ENCODE results near the gene ADAMTS16.

ADAMTS16 gene

GRCh38 chr5:5341531-5342292 is 201.6 kb downstream of the ADAMTS16 start:
- no peak for DNase-seq (ENCODE audit: low read depth, low spot score)
- no peak overlapping the region for H3K4me3 ChIP-seq (ENCODE audit: low read depth, low read length)
- TF ChIP-seq CTCF (IDR thresholded peaks at IDR 0.05; ENCODE audit: low read depth, low read length) = no peak
- in situ Hi-C loops (cut with HindIII; ENCODE audit: low sequenced_read_pairs) = no loop called here

GRCh38 chr5:5342784-5343183 is 202.7 kb downstream of the ADAMTS16 start:
- in situ Hi-C loops (cut with HindIII; ENCODE audit: low sequenced_read_pairs) = no loop called here
- peak; percentile 68 for DNase-seq (ENCODE audit: low read depth, low spot score)
- H3K4me3 ChIP-seq (ENCODE audit: low read depth, low read length) = no peak overlapping the region
- TF ChIP-seq CTCF (IDR thresholded peaks at IDR 0.05; ENCODE audit: low read depth, low read length) = no peak

GRCh38 chr5:5343568-5343967 is 203.4 kb downstream of the ADAMTS16 start:
- DNase-seq (ENCODE audit: low read depth, low spot score) = no peak
- H3K4me3 ChIP-seq (ENCODE audit: low read depth, low read length) = no peak overlapping the region
- in situ Hi-C loops (cut with HindIII; ENCODE audit: low sequenced_read_pairs) = no loop called here
- no peak for TF ChIP-seq CTCF (IDR thresholded peaks at IDR 0.05; ENCODE audit: low read depth, low read length)

- H3K4me3 ChIP-seq (ENCODE audit: low read depth, low read length) = no peak overlapping the region
- TF ChIP-seq CTCF (IDR thresholded peaks at IDR 0.05; ENCODE audit: low read depth, low read length) = no peak
- in situ Hi-C loops (cut with HindIII; ENCODE audit: low sequenced_read_pairs) = no loop called here
- no peak for DNase-seq (ENCODE audit: low read depth, low spot score)
These were observed 204.0 kb downstream of the ADAMTS16 start for GRCh38 chr5:5344051-5344571.

DNA sequence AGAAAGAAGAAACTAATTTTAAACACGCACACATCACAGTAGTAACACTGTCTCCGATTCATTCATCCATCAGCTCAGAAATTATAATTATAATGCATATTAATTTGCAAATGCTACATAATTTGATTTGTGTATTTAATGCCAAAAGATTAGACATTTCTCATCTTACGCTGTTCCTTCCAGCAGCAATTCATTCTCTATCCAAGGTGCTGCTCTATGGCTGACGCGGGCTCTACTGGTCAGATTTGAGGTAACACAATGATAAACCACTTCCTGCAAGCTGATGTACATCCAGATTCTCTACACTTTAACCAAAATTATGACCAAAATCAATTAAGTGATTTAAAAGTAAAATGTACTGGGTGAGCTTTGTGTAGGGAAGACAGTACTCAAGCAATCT is 204.5 kb downstream of the ADAMTS16 start:
- no peak for DNase-seq (ENCODE audit: low read depth, low spot score)
- in situ Hi-C loops (cut with HindIII; ENCODE audit: low sequenced_read_pairs) = no loop called here
- TF ChIP-seq CTCF (IDR thresholded peaks at IDR 0.05; ENCODE audit: low read depth, low read length) = no peak
- no peak overlapping the region for H3K4me3 ChIP-seq (ENCODE audit: low read depth, low read length)

DNA sequence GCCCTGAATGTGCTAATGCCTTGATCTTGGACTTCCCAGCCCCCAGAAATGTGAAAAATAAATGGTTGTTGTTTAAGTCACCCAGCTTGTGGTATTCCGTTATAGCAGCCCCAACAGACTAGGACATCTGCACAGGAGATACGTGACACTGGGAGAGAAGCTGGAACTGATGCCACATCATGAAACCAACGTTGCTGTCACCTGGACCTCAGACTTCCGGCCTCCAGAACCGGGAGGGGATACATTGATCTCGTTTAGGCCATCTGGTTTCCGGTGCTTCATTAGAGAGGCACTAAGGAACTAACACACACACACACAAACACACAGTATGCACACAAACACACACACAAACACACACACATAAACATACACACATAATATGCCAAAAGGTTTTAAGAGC is 207.3 kb downstream of the ADAMTS16 start:
- no peak for DNase-seq (ENCODE audit: low read depth, low spot score)
- in situ Hi-C loops (cut with HindIII; ENCODE audit: low sequenced_read_pairs) = no loop called here
- H3K4me3 ChIP-seq (ENCODE audit: low read depth, low read length) = no peak overlapping the region
- TF ChIP-seq CTCF (IDR thresholded peaks at IDR 0.05; ENCODE audit: low read depth, low read length) = no peak
